Endodermal cell (in vitro differentiated cells): ENCODE results near the gene SMCO4. TPM values are rescaled to one million over a fixed set of nuclear protein-coding genes. Genes with fewer than 3 reads are reported as not detected.

Source experiments
- DNase-seq: peaks from one replicate; pipeline ENCODE4 v3.0.0-alpha.2; 2017
- H3K27ac ChIP-seq: 2 replicates; pipeline ENCODE4 v1.5.1; 2013; ENCODE audit warnings: mild to moderate bottlenecking, low read depth, low read length, moderate library complexity
- H3K27me3 ChIP-seq: 2 replicates; pipeline ENCODE4 v1.6.1; 2013; ENCODE audit warnings: mild to moderate bottlenecking, low read length, moderate library complexity; ENCODE audit not compliant: insufficient read depth, control insufficient read depth, poor library complexity, severe bottlenecking
- H3K36me3 ChIP-seq: 2 replicates; pipeline ENCODE4 v1.7.0; 2013; ENCODE audit warnings: mild to moderate bottlenecking, low read length, moderate library complexity; ENCODE audit not compliant: control insufficient read depth, insufficient read depth
- H3K4me1 ChIP-seq: one replicate; pipeline ENCODE4 v1.7.0; 2013; ENCODE audit warnings: low read length; ENCODE audit not compliant: control insufficient read depth, insufficient read depth
- H3K4me3 ChIP-seq: 2 replicates; pipeline ENCODE4 v1.5.1; 2013; ENCODE audit warnings: mild to moderate bottlenecking, low read length, moderate library complexity
- H3K9ac ChIP-seq: 2 replicates; pipeline ENCODE4 v1.6.1; 2013; ENCODE audit warnings: mild to moderate bottlenecking, low read length, moderate library complexity; ENCODE audit not compliant: poor library complexity, severe bottlenecking; ENCODE audit errors: extremely low read depth
- H3K9me3 ChIP-seq: 2 replicates; pipeline ENCODE4 v1.6.1; 2013; ENCODE audit warnings: mild to moderate bottlenecking, low read length, moderate library complexity; ENCODE audit not compliant: control insufficient read depth
- H3K27ac Mint-ChIP-seq: 2 replicates; pipeline ENCODE4 v1.8.0; 2020; ENCODE audit warnings: mixed read lengths
- H3K27me3 Mint-ChIP-seq: 2 replicates; pipeline ENCODE4 v1.8.0; 2021; ENCODE audit warnings: mild to moderate bottlenecking, mixed read lengths; ENCODE audit not compliant: insufficient read depth
- H3K36me3 Mint-ChIP-seq: 2 replicates; pipeline ENCODE4 v1.8.0; 2020; ENCODE audit warnings: low read depth, mixed read lengths
- H3K4me1 Mint-ChIP-seq: 2 replicates; pipeline ENCODE4 v1.8.0; 2020; ENCODE audit warnings: mixed read lengths
- H3K4me3 Mint-ChIP-seq: 2 replicates; pipeline ENCODE4 v1.8.0; 2020; ENCODE audit warnings: mild to moderate bottlenecking, moderate library complexity, mixed read lengths
- H3K9me3 Mint-ChIP-seq: 2 replicates; pipeline ENCODE4 v1.8.0; 2020; ENCODE audit warnings: mild to moderate bottlenecking, mixed read lengths
- WGBS, 2 experiments: methylation state at CpG; one replicate each; pipeline versions ENCODE4 v1.1.5 to v1.1.7; 2013; ENCODE audit warnings: missing lambda C conversion rate in 2 of 2, mixed read lengths in 1 of 2; ENCODE audit not compliant: insufficient coverage in 1 of 2, insufficient read length in 1 of 2; 5-methylcytosine and 5-hydroxymethylcytosine counted together
- total RNA-seq, 2 donors: library from RNA; stranded (reverse); fragmentation: NEBNext Ultra II Directional in 1 of 2; extraction: Animal tissue kit (Norgen Biotek cat#: 25700) in 1 of 2; gene quantifications; 2 replicates in 1 of 2; 3 replicates in 1 of 2; pipeline ENCODE4 v1.2.1, GENCODE V29; 2021
- TF ChIP-seq, protein P1 (sequence below): fragments of 200-600 bp; sonication (generic); conservative IDR thresholded peaks from 2 replicates; pipeline ENCODE4 v1.5.0; 2021; ENCODE audit warnings: antibody characterized with exemption, mild to moderate bottlenecking

Gene SMCO4
- total RNA-seq, 2 donors from 2014 or later: 27.3 to 47.7 TPM

GRCh38 chr11:93548679-93549319 is 5.6 kb upstream of the SMCO4 start:
- Mint-ChIP-seq H3K4me1 (peaks cover 12% of the 10 kb centered on the region), H3K4me3 (no peak overlapping the region), H3K36me3 (no peaks in the 10 kb centered on the region), H3K27ac (no peak overlapping the region), H3K27me3 (peaks cover 24% of the 10 kb centered on the region), H3K9me3 (no peaks in the 10 kb centered on the region)
- peaks cover 10% of the 10 kb centered on the region for H3K27me3 ChIP-seq
- no peak overlapping the region for H3K4me3 ChIP-seq
- no peaks in the 10 kb centered on the region for H3K4me1 ChIP-seq
- H3K9ac ChIP-seq: no peak overlapping the region
- 65 to 100% methylated on average over 2 to 6 of the region's 6 CpGs for WGBS, 2 experiments
- TF ChIP-seq, protein P1, sequence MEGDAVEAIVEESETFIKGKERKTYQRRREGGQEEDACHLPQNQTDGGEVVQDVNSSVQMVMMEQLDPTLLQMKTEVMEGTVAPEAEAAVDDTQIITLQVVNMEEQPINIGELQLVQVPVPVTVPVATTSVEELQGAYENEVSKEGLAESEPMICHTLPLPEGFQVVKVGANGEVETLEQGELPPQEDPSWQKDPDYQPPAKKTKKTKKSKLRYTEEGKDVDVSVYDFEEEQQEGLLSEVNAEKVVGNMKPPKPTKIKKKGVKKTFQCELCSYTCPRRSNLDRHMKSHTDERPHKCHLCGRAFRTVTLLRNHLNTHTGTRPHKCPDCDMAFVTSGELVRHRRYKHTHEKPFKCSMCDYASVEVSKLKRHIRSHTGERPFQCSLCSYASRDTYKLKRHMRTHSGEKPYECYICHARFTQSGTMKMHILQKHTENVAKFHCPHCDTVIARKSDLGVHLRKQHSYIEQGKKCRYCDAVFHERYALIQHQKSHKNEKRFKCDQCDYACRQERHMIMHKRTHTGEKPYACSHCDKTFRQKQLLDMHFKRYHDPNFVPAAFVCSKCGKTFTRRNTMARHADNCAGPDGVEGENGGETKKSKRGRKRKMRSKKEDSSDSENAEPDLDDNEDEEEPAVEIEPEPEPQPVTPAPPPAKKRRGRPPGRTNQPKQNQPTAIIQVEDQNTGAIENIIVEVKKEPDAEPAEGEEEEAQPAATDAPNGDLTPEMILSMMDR: no peak
- no peaks in the 10 kb centered on the region for H3K9me3 ChIP-seq
- no peak overlapping the region for H3K27ac ChIP-seq
- no peaks in the 10 kb centered on the region for H3K36me3 ChIP-seq
- DNase-seq: no peak

- Histone ChIP-seq H3K36me3 (no peaks in the 10 kb centered on the region), H3K9me3 (no peaks in the 10 kb centered on the region), H3K9ac (no peak overlapping the region), H3K27me3 (peaks cover 11% of the 10 kb centered on the region), H3K4me3 (no peak overlapping the region), H3K27ac (no peak overlapping the region), H3K4me1 (no peaks in the 10 kb centered on the region)
- WGBS, 2 experiments: 79 to 93% methylated on average over 2 of the region's 2 CpGs
- Mint-ChIP-seq H3K9me3 (no peaks in the 10 kb centered on the region), H3K4me3 (no peak overlapping the region), H3K36me3 (no peaks in the 10 kb centered on the region), H3K27ac (no peak overlapping the region), H3K27me3 (peaks cover 28% of the 10 kb centered on the region), H3K4me1 (peaks cover 16% of the 10 kb centered on the region)
- TF ChIP-seq, protein P1: no peak
- no peak for DNase-seq
These were observed 4.6 kb upstream of the SMCO4 start for GRCh38 chr11:93547773-93548172.

GRCh38 chr11:93547028-93547427 is 3.8 kb upstream of the SMCO4 start:
- no peak overlapping the region for H3K27ac Mint-ChIP-seq
- no peaks in the 10 kb centered on the region for H3K36me3 ChIP-seq
- no peak overlapping the region for H3K9ac ChIP-seq
- DNase-seq: no peak
- 90 to 100% methylated on average over 1 to 2 of the region's 2 CpGs for WGBS, 2 experiments
- no peaks in the 10 kb centered on the region for H3K4me1 ChIP-seq
- TF ChIP-seq, protein P1: no peak
- H3K9me3 ChIP-seq: no peaks in the 10 kb centered on the region
- peaks cover 28% of the 10 kb centered on the region for H3K27me3 Mint-ChIP-seq
- H3K4me3 Mint-ChIP-seq: no peak overlapping the region
- H3K36me3 Mint-ChIP-seq: no peaks in the 10 kb centered on the region
- peaks cover 20% of the 10 kb centered on the region for H3K4me1 Mint-ChIP-seq
- no peak overlapping the region for H3K4me3 ChIP-seq
- H3K9me3 Mint-ChIP-seq: no peaks in the 10 kb centered on the region
- H3K27ac ChIP-seq: no peak overlapping the region
- H3K27me3 ChIP-seq: peaks cover 11% of the 10 kb centered on the region
